Activated T-helper 1 cell treated with anti-CD3 and anti-CD28 coated beads, Interleukin-12 subunit alpha, Interleukin-12 subunit beta, Interleukin-2, Interleukin-4 antibody, amounts not matched to agents 30 ng/mL and 10 ng/mL and 1 ng/mL, durations not matched to agents 14 hours and 24 hours and 36 hours (primary cell): Measurements from ENCODE around the gene AP1S1. TPM values are rescaled to one million over a fixed set of nuclear protein-coding genes. Genes with fewer than 3 reads are reported as not detected.

Experiments used
- DNase-seq: peaks from one replicate; pipeline ENCODE4 v3.0.0; 2021; ENCODE audit warnings: low spot score
- H3K27ac Mint-ChIP-seq: one replicate; pipeline ENCODE4 v1.8.0; 2021; ENCODE audit warnings: mild to moderate bottlenecking, mixed read lengths
- H3K27me3 Mint-ChIP-seq: one replicate; pipeline ENCODE4 v1.8.0; 2022; ENCODE audit warnings: mild to moderate bottlenecking, moderate library complexity, mixed read lengths; ENCODE audit not compliant: insufficient read depth
- H3K36me3 Mint-ChIP-seq: one replicate; pipeline ENCODE4 v1.8.0; 2021; ENCODE audit warnings: low read depth, mixed read lengths
- H3K4me1 Mint-ChIP-seq: one replicate; pipeline ENCODE4 v1.8.0; 2021; ENCODE audit warnings: low read depth, mixed read lengths
- H3K4me3 Mint-ChIP-seq: one replicate; pipeline ENCODE4 v1.8.0; 2021; ENCODE audit warnings: mild to moderate bottlenecking, moderate library complexity, mixed read lengths
- H3K9me3 Mint-ChIP-seq: one replicate; pipeline ENCODE4 v1.8.0; 2021; ENCODE audit warnings: mixed read lengths
- intact Hi-C: fragments of 100-400 bp; cut with micrococcal nuclease; formaldehyde crosslinking; loops from one replicate; pipeline ENCODE4 v1.15.1; 2024
- total RNA-seq: library from RNA; stranded (reverse); gene quantifications from 2 replicates; pipeline ENCODE4 v1.2.3, GENCODE V29; 2022

The AP1S1 gene
- total RNA-seq, 1 donor from 2014 or later, result 45.7 TPM

GRCh38 chr7:101164071-101164840 is 10.0 kb downstream of the AP1S1 start:
- intact Hi-C loops, result loop anchor here (2.0 kb wide), 1 partner anchor 275 kb away; the partner anchor contains the start of gene UFSP1
- Mint-ChIP-seq H3K4me3 (peak overlapping the region; percentile 85), H3K27ac (peak overlapping the region; percentile 29), H3K4me1 (peaks cover 44% of the 10 kb centered on the region), H3K36me3 (peaks cover 12% of the 10 kb centered on the region), H3K9me3 (no peaks in the 10 kb centered on the region), H3K27me3 (peaks cover 53% of the 10 kb centered on the region)
- no peak for DNase-seq

DNA sequence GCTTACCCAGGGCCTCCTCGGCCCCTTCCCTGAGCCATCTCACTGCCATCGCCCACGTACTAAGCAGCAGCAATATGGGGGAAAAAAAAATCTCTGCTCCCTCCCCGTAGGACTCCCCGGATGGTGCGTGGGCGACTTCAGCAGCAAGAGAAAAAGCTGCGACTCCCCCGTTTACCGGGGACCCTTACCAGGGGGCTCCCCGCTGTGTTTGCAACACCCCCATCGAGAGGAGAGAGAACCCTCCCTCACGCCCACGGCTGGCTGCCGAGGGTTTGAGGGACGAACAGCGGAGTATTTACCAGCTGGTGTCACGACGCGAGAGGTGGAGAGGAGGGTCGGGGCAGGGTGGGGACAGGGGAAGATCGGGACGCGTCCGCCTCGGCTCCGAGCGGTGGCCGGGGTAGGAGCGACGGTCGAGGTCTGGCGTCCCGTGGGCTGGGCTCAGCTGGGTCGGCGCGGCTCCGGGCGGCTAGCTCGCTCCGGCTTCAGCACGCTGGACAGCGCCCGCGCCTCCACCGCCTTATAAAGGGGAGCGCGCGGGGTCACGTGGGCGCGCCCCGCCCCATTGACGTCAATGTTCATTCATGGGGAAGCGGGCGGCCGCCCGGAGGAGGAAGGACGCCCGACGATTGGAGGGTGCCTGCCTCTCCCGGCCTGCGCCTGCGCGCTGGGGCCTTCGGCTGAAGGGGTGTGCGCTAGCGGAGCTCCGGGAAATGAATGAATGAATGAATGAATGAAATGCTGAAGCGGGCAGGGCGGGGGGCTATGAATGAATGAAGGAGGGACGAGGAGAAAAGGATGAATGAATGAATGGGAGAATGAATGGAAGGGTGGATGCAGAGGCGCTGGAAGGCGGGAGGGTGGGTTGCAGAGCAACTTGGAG is 11.0 kb downstream of the AP1S1 start, which contains the start of gene VGF:
Gene VGF (minus strand): TSS at position 495 of the 883 bp plus-strand sequence. CDS start 726 bp downstream, outside the sequence.
- peak; percentile 92 for DNase-seq
- Mint-ChIP-seq H3K4me1 (peaks cover 52% of the 10 kb centered on the region), H3K9me3 (no peaks in the 10 kb centered on the region), H3K27me3 (peaks cover 61% of the 10 kb centered on the region), H3K4me3 (peak within 1 kb of the TSS; percentile 85), H3K27ac (peak within 1 kb of the TSS; percentile 82), H3K36me3 (peaks cover 11% of the 10 kb centered on the region)
- intact Hi-C loops, result loop anchor here (1.0 to 2.0 kb wide), 3 partner anchors 9 to 277 kb away; partner anchors contain the start of genes AP1S1 and UFSP1

DNA sequence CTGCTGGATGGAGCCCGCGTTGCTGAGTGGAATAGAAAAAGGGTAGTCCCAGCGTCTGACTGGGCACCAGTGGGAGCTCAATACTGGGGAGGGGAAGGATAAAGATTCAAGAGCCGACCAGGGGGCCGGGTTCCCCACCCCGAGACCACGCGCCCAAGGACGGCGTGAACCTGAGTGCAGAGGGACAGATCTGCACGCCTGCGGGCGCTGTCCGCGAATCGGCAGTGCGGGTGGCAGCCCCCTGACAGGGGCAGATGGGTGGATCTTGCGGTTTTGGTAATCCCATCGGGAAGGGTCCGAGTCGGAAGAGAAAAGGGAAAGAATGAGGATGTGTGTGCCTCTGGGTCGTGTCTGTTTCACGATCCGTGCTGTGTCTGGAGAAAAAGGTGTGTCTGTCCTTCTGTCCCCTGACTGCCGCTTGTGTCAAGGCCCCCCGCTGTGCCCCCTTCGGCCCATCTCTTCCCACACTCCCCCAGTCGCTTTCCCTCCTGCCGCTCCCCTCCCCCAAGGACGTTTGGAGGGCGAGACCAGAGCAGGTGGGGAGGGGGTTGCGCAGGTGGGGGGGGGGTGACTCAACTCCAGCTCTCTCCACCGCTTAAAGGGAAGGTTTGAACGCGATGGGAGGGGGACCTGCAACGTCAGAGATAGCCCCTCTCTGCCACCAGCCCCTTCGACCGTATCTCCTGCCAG is 11.8 kb downstream of the AP1S1 start:
- Mint-ChIP-seq H3K27me3 (peaks cover 69% of the 10 kb centered on the region), H3K36me3 (peaks cover 7% of the 10 kb centered on the region), H3K27ac (peak overlapping the region; percentile 82), H3K4me3 (peak overlapping the region; percentile 85), H3K4me1 (peaks cover 60% of the 10 kb centered on the region), H3K9me3 (no peaks in the 10 kb centered on the region)
- intact Hi-C loops, result loop anchor here (1.0 to 2.0 kb wide), 3 partner anchors 8 to 277 kb away; partner anchors contain the start of genes AP1S1 and UFSP1
- DNase-seq, result no peak

DNA sequence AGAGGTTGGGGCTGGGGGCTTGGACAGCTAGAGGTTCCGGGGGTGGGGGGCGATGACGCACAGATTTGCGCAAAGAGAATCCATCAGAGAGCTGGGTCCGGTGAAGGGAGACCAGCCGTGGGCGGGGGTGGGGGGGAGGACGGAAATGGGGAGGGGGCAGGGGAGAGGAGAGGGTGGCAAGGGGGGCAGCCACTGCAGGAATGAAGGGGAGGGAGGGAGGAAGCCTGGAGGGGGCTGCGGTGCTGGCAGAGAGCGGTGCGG is 12.3 kb downstream of the AP1S1 start:
- Mint-ChIP-seq H3K27ac (no peak overlapping the region), H3K27me3 (peaks cover 73% of the 10 kb centered on the region), H3K4me1 (peaks cover 65% of the 10 kb centered on the region), H3K9me3 (no peaks in the 10 kb centered on the region), H3K4me3 (peak overlapping the region; percentile 26), H3K36me3 (peaks cover 3% of the 10 kb centered on the region)
- no peak for DNase-seq
- intact Hi-C loops, result no loop called here

DNA sequence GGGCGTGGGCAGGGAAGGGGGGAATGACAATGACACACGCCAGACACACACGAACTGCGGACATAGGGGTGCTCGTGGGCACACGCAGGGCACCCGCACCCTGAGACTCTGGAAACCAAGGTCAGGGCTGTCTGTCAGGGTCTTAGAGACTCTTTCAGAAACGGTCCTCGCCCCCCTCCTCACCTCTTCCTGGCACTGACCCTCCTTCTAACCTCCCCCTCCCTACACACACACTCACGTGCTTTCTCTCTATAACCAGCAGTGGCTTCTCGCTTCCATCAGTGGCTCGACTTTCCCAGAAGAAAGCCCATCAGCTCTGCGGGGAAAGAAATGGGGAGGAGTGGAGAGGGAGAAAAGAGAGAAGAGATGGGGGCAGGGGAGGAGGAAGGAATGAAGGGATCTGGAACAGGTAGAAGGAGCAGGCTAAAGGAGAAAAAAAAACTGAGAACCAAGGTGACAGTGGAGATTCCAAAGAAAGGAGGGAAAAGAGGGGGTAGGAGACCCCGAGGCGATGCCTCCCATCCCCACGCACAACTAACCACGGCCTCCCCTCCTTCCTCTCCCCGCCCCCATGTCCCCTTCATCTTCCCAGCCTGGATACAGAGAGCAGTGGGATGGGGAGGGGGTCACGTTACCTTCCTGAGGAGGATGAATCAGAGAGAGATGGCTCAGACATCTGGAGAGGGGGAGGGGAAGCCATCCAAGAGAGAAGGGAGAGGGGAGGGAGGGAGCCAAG is 12.8 kb downstream of the AP1S1 start:
- DNase-seq, result no peak
- Mint-ChIP-seq H3K27ac (no peak overlapping the region), H3K4me1 (peaks cover 69% of the 10 kb centered on the region), H3K36me3 (peaks cover 3% of the 10 kb centered on the region), H3K9me3 (no peaks in the 10 kb centered on the region), H3K4me3 (peak overlapping the region; percentile 26), H3K27me3 (peaks cover 77% of the 10 kb centered on the region)
- intact Hi-C loops, result no loop called here

- H3K27ac Mint-ChIP-seq, result peak overlapping the region; percentile 19
- H3K27me3 Mint-ChIP-seq, result peaks cover 75% of the 10 kb centered on the region
- H3K4me1 Mint-ChIP-seq, result peaks cover 69% of the 10 kb centered on the region
- intact Hi-C loops, result no loop called here
- peaks cover 3% of the 10 kb centered on the region for H3K36me3 Mint-ChIP-seq
- H3K9me3 Mint-ChIP-seq, result no peaks in the 10 kb centered on the region
- no peak overlapping the region for H3K4me3 Mint-ChIP-seq
- no peak for DNase-seq
Measured at GRCh38 chr7:101167645-101168411, 13.6 kb downstream of the AP1S1 start.

- DNase-seq, result no peak
- Mint-ChIP-seq H3K4me1 (peaks cover 69% of the 10 kb centered on the region), H3K27ac (no peak overlapping the region), H3K4me3 (peak overlapping the region; percentile 27), H3K27me3 (peaks cover 77% of the 10 kb centered on the region), H3K36me3 (peaks cover 3% of the 10 kb centered on the region), H3K9me3 (no peaks in the 10 kb centered on the region)
- intact Hi-C loops, result loop anchor here (1.0 kb wide), 1 partner anchor 24 kb away; no protein-coding TSS in a partner anchor
Measured at GRCh38 chr7:101168412-101169049, 14.3 kb downstream of the AP1S1 start.

- Mint-ChIP-seq H3K4me3 (peak overlapping the region; percentile 71), H3K36me3 (peaks cover 3% of the 10 kb centered on the region), H3K4me1 (peaks cover 75% of the 10 kb centered on the region), H3K27ac (peak overlapping the region; percentile 77), H3K9me3 (no peaks in the 10 kb centered on the region), H3K27me3 (peaks cover 82% of the 10 kb centered on the region)
- intact Hi-C loops, result loop anchor here (1.0 kb wide), 1 partner anchor 25 kb away; no protein-coding TSS in a partner anchor
- no peak for DNase-seq
Measured at GRCh38 chr7:101169110-101169837, 15.0 kb downstream of the AP1S1 start.

- DNase-seq, result peak; percentile 75
- peaks cover 75% of the 10 kb centered on the region for H3K4me1 Mint-ChIP-seq
- no peaks in the 10 kb centered on the region for H3K9me3 Mint-ChIP-seq
- peak overlapping the region; percentile 77 for H3K27ac Mint-ChIP-seq
- peak overlapping the region; percentile 71 for H3K4me3 Mint-ChIP-seq
- H3K27me3 Mint-ChIP-seq, result peaks cover 83% of the 10 kb centered on the region
- peaks cover 3% of the 10 kb centered on the region for H3K36me3 Mint-ChIP-seq
- intact Hi-C loops, result loop anchor here (1.0 to 10.0 kb wide), 3 partner anchors 26 to 205 kb away; partner anchors contain the start of gene MUC12
Measured at GRCh38 chr7:101169838-101170551, 15.7 kb downstream of the AP1S1 start.
